ENCODE data around the gene CRYGS.

DNA sequence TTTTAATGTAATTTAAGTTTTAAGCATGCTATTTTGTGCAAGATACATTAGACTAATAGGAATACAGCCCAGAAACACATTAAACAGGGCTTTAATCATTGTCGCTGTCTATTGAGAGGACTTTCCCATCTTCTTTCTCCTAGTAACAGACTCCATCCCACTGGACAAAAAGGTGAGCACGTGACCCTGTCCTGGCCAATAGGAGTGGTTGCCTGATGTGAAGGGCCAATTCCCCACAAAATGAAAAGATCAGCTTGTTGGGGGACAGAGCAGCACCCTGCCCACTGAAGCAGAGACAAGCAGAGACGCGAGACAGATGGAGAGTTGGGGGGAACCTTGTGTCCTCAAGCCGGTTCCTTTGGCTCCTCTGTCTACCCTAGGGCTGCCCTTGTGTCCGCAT is 21.2 kb downstream of the CRYGS start:
- TF ChIP-seq, protein P1, sequence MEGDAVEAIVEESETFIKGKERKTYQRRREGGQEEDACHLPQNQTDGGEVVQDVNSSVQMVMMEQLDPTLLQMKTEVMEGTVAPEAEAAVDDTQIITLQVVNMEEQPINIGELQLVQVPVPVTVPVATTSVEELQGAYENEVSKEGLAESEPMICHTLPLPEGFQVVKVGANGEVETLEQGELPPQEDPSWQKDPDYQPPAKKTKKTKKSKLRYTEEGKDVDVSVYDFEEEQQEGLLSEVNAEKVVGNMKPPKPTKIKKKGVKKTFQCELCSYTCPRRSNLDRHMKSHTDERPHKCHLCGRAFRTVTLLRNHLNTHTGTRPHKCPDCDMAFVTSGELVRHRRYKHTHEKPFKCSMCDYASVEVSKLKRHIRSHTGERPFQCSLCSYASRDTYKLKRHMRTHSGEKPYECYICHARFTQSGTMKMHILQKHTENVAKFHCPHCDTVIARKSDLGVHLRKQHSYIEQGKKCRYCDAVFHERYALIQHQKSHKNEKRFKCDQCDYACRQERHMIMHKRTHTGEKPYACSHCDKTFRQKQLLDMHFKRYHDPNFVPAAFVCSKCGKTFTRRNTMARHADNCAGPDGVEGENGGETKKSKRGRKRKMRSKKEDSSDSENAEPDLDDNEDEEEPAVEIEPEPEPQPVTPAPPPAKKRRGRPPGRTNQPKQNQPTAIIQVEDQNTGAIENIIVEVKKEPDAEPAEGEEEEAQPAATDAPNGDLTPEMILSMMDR (conservative IDR thresholded peaks at IDR 0.05; ENCODE audit: low read depth in 2 of 2) = no peak
- TF ChIP-seq, protein P2, sequence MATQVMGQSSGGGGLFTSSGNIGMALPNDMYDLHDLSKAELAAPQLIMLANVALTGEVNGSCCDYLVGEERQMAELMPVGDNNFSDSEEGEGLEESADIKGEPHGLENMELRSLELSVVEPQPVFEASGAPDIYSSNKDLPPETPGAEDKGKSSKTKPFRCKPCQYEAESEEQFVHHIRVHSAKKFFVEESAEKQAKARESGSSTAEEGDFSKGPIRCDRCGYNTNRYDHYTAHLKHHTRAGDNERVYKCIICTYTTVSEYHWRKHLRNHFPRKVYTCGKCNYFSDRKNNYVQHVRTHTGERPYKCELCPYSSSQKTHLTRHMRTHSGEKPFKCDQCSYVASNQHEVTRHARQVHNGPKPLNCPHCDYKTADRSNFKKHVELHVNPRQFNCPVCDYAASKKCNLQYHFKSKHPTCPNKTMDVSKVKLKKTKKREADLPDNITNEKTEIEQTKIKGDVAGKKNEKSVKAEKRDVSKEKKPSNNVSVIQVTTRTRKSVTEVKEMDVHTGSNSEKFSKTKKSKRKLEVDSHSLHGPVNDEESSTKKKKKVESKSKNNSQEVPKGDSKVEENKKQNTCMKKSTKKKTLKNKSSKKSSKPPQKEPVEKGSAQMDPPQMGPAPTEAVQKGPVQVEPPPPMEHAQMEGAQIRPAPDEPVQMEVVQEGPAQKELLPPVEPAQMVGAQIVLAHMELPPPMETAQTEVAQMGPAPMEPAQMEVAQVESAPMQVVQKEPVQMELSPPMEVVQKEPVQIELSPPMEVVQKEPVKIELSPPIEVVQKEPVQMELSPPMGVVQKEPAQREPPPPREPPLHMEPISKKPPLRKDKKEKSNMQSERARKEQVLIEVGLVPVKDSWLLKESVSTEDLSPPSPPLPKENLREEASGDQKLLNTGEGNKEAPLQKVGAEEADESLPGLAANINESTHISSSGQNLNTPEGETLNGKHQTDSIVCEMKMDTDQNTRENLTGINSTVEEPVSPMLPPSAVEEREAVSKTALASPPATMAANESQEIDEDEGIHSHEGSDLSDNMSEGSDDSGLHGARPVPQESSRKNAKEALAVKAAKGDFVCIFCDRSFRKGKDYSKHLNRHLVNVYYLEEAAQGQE (IDR thresholded peaks at IDR 0.05; ENCODE audit: unreplicated experiment) = no peak
- TF ChIP-seq POLR2AphosphoS5 (IDR thresholded peaks at IDR 0.05; ENCODE audit: low read depth) (no peak), EZH2 (IDR thresholded peaks at IDR 0.05; ENCODE audit: low read depth, unreplicated experiment) (no peak), STAT1 (IDR thresholded peaks at IDR 0.05; ENCODE audit: unreplicated experiment) (no peak), EZH2phosphoT487 (IDR thresholded peaks at IDR 0.05; ENCODE audit: unreplicated experiment) (no peak), JUNB (IDR thresholded peaks at IDR 0.05; ENCODE audit: unreplicated experiment) (no peak), ZNF331 (CRISPR knock-in tag; IDR thresholded peaks at IDR 0.05; ENCODE audit: low read depth) (no peak), CREB1 (CRISPR knock-in tag; IDR thresholded peaks at IDR 0.05; ENCODE audit: low read depth) (no peak), ZNF114 (CRISPR knock-in tag; IDR thresholded peaks at IDR 0.05) (no peak)
- TF ChIP-seq, protein P3, sequence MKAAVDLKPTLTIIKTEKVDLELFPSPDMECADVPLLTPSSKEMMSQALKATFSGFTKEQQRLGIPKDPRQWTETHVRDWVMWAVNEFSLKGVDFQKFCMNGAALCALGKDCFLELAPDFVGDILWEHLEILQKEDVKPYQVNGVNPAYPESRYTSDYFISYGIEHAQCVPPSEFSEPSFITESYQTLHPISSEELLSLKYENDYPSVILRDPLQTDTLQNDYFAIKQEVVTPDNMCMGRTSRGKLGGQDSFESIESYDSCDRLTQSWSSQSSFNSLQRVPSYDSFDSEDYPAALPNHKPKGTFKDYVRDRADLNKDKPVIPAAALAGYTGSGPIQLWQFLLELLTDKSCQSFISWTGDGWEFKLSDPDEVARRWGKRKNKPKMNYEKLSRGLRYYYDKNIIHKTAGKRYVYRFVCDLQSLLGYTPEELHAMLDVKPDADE (IDR thresholded peaks at IDR 0.05) = no peak
- TF ChIP-seq, protein P4, sequence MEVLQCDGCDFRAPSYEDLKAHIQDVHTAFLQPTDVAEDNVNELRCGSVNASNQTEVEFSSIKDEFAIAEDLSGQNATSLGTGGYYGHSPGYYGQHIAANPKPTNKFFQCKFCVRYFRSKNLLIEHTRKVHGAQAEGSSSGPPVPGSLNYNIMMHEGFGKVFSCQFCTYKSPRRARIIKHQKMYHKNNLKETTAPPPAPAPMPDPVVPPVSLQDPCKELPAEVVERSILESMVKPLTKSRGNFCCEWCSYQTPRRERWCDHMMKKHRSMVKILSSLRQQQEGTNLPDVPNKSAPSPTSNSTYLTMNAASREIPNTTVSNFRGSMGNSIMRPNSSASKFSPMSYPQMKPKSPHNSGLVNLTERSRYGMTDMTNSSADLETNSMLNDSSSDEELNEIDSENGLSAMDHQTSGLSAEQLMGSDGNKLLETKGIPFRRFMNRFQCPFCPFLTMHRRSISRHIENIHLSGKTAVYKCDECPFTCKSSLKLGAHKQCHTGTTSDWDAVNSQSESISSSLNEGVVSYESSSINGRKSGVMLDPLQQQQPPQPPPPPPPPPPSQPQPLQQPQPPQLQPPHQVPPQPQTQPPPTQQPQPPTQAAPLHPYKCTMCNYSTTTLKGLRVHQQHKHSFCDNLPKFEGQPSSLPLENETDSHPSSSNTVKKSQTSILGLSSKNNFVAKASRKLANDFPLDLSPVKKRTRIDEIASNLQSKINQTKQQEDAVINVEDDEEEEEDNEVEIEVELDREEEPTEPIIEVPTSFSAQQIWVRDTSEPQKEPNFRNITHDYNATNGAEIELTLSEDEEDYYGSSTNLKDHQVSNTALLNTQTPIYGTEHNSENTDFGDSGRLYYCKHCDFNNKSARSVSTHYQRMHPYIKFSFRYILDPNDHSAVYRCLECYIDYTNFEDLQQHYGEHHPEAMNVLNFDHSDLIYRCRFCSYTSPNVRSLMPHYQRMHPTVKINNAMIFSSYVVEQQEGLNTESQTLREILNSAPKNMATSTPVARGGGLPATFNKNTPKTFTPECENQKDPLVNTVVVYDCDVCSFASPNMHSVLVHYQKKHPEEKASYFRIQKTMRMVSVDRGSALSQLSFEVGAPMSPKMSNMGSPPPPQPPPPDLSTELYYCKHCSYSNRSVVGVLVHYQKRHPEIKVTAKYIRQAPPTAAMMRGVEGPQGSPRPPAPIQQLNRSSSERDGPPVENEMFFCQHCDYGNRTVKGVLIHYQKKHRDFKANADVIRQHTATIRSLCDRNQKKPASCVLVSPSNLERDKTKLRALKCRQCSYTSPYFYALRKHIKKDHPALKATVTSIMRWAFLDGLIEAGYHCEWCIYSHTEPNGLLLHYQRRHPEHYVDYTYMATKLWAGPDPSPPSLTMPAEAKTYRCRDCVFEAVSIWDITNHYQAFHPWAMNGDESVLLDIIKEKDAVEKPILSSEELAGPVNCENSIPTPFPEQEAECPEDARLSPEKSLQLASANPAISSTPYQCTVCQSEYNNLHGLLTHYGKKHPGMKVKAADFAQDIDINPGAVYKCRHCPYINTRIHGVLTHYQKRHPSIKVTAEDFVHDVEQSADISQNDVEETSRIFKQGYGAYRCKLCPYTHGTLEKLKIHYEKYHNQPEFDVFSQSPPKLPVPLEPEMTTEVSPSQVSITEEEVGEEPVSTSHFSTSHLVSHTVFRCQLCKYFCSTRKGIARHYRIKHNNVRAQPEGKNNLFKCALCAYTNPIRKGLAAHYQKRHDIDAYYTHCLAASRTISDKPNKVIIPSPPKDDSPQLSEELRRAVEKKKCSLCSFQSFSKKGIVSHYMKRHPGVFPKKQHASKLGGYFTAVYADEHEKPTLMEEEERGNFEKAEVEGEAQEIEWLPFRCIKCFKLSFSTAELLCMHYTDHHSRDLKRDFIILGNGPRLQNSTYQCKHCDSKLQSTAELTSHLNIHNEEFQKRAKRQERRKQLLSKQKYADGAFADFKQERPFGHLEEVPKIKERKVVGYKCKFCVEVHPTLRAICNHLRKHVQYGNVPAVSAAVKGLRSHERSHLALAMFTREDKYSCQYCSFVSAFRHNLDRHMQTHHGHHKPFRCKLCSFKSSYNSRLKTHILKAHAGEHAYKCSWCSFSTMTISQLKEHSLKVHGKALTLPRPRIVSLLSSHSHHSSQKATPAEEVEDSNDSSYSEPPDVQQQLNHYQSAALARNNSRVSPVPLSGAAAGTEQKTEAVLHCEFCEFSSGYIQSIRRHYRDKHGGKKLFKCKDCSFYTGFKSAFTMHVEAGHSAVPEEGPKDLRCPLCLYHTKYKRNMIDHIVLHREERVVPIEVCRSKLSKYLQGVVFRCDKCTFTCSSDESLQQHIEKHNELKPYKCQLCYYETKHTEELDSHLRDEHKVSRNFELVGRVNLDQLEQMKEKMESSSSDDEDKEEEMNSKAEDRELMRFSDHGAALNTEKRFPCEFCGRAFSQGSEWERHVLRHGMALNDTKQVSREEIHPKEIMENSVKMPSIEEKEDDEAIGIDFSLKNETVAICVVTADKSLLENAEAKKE (CRISPR knock-in tag; IDR thresholded peaks at IDR 0.05) = no peak

Data from GM23338 (cell line).